Neural cell (in vitro differentiated cells): Measurements from ENCODE around the gene FLYWCH2.

Experiments used
- CTCF ChIP-seq: fragments of 450-650 bp; IDR thresholded peaks from 2 replicates; pipeline ENCODE4 v1.5.1; 2014; ENCODE audit warnings: antibody characterized with exemption, mild to moderate bottlenecking, moderate library complexity; ENCODE audit not compliant: poor library complexity, severe bottlenecking
- EP300 ChIP-seq: fragments of 450-650 bp; conservative IDR thresholded peaks from 2 replicates; pipeline ENCODE4 v1.6.1; 2014; ENCODE audit warnings: antibody characterized with exemption, mild to moderate bottlenecking, moderate library complexity; ENCODE audit not compliant: poor library complexity, severe bottlenecking
- EZH2 ChIP-seq: fragments of 200-600, 300-800 bp; shearing (Covaris generic), sonication (generic); IDR thresholded peaks from 2 replicates; pipeline ENCODE4 v1.6.1; 2014; ENCODE audit warnings: antibody characterized with exemption, low read length, borderline replicate concordance, mild to moderate bottlenecking; ENCODE audit not compliant: insufficient read depth, poor library complexity, severe bottlenecking

DNA sequence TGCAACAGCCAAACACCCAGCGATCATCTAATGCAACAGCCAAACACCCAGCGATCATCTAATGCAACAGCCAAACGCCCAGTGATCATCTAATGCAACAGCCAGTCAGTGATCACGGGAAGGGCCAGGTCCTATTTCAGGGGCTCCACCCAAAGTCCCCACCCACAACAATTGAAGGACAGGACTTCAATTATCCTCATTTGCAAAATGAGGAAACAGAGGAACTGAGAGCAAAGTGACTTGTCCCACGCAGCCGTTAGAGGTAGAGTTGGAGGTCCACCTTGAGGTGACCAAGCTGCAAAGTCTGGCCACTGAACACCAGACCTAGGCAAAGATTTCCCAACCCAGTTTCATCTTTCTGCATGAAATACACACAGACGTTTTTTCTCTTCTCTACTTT lies 49.2 kb upstream of the FLYWCH2 start:
- TF ChIP-seq EZH2 (no peak), CTCF (no peak), EP300 (no peak)
